HG03442 (cell line): Measurements from ENCODE around the gene RNU7-1.
A peak's percentile ranks its signal among the peaks of the same experiment; 100 is the strongest.

Source experiments
- ATAC-seq: cut with Tn5 transposase; IDR thresholded peaks from one replicate; pipeline ENCODE4 v1.9.1; 2021; ENCODE audit warnings: mild to moderate bottlenecking, moderate library complexity; ENCODE audit not compliant: unreplicated experiment

Gene RNU7-1

DNA sequence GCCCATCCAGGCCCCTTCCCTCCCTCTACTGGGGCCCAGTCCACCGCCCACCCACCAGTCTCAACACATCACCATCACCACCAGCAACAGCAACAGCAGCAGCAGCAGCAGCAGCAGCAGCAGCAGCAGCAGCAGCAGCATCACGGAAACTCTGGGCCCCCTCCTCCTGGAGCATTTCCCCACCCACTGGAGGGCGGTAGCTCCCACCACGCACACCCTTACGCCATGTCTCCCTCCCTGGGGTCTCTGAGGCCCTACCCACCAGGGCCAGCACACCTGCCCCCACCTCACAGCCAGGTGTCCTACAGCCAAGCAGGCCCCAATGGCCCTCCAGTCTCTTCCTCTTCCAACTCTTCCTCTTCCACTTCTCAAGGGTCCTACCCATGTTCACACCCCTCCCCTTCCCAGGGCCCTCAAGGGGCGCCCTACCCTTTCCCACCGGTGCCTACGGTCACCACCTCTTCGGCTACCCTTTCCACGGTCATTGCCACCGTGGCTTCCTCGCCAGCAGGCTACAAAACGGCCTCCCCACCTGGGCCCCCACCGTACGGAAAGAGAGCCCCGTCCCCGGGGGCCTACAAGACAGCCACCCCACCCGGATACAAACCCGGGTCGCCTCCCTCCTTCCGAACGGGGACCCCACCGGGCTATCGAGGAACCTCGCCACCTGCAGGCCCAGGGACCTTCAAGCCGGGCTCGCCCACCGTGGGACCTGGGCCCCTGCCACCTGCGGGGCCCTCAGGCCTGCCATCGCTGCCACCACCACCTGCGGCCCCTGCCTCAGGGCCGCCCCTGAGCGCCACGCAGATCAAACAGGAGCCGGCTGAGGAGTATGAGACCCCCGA, 6.8 kb upstream of the RNU7-1 start:
- ATAC-seq: peak; percentile 1

- peak; percentile 88 for ATAC-seq
These were observed 5.9 kb upstream of the RNU7-1 start for GRCh38 chr12:6937481-6938352.

GRCh38 chr12:6938353-6939190, 5.0 kb upstream of the RNU7-1 start:
- no peak for ATAC-seq

DNA sequence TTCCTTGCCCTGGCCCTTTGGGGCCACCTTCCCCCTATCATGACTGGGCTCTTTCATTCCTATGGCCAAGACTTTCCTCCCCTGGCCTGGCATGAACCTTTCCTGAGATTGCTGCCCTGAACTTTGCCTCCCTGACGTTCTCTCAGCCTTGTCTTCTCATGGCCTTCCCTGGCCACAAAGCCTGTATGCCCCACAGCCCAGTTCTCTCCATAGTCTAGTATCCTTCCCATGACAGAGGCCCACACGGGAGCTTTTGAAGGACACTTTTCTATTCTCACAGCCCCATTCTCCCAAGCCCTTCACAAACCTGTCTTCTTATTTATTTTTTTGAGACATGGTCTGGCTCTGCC, 4.5 kb upstream of the RNU7-1 start:
- no peak for ATAC-seq

- no peak for ATAC-seq
These were observed 2.3 kb upstream of the RNU7-1 start for GRCh38 chr12:6941267-6941666.

DNA sequence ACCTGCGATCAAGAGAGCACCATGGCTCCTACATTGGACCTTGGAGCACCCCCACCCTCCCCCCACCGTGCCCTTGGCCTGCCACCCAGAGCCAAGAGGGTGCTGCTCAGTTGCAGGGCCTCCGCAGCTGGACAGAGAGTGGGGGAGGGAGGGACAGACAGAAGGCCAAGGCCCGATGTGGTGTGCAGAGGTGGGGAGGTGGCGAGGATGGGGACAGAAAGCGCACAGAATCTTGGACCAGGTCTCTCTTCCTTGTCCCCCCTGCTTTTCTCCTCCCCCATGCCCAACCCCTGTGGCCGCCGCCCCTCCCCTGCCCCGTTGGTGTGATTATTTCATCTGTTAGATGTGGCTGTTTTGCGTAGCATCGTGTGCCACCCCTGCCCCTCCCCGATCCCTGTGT, 1.8 kb upstream of the RNU7-1 start:
- ATAC-seq: no peak

GRCh38 chr12:6942331-6942665, 1.3 kb upstream of the RNU7-1 start:
- ATAC-seq: no peak

GRCh38 chr12:6943389-6943721, 261 bp upstream of the RNU7-1 start:
- peak; percentile 21 for ATAC-seq

- peak; percentile 34 for ATAC-seq
These were observed 968 bp downstream of the RNU7-1 start for GRCh38 chr12:6944381-6945186.

DNA sequence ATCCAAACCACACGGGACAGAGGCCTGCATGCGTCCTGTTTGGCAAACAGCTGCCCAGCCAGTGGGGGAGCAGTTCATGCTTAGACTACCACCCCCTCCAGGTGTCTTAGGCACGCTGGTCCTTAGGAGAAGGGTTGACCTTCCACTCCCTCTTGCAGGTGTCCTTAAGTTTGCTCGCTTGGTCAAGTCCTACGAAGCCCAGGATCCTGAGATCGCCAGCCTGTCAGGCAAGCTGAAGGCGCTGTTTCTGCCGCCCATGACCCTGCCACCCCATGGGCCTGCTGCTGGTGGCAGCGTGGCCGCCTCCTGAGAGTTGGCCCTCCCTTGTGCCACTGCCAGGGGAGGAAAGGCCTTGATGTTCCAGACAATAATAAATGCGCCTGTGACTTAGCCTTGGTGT, 2.0 kb downstream of the RNU7-1 start:
- no peak for ATAC-seq

DNA sequence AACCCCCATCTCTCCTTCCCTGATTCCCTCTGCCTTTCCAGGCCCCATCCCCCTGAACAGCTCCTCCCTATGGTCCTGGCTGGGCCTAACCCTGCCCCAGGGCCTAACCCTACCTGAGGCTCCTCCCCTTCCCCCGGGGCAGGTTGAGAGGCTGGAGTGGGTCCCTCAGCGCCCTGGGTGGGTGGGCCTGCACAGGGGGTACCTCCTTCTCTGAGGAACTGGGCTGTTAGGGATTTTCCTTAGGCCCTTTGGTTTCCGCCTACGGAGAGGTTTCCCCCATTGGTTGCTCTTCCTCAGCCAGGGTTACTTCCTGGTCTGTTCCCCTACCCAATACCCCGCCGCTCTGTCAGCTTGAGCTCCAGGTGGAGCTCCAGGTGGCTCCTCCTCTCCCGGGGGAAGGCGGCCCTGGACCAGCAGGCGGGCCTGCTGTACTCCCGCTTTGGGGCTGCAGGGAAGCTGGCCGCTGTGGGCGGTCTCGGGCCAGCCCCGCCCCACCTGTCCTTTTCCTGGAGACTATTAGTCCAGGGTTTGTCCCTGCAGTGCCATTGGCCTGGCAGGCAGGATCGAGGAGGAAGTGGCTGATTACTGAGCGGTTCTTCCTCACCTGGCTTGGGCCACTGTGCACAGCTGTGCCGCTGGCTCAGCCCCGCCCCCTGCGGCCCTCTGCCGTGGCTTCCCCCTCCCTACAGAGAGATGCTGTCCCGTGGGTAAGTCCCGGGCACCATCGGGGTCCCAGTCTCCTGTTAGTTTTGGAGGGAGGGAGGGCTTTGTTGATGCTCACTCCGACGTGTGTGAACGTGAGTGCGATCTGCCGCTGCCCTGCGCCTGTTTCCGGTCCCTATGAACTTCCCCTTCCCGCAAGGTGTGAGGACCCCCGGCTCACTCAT, 2.7 kb downstream of the RNU7-1 start:
- ATAC-seq: no peak

DNA sequence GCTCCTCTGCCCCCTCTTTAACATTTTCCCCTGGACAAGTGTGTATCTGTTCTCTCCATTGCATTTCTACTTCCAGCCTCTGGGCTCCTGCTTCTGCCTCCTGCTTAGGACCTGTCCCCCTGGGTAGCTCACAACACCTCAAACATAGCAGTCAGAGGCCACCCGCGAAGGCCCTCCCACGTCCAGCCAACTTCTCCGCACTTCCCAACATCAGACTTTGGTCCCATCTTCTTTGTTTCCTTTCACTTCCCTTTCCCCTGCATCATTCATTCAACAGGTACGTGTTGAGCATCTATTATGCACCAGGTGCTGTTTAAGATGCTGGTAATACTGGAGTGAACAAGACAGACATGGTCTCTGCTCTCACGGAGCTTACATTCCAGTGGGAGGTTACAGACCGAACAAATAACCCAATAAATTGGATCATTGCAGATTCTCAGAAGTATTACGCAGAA, 3.3 kb downstream of the RNU7-1 start:
- no peak for ATAC-seq

- no peak for ATAC-seq
These were observed 4.0 kb downstream of the RNU7-1 start for GRCh38 chr12:6947615-6948014.

DNA sequence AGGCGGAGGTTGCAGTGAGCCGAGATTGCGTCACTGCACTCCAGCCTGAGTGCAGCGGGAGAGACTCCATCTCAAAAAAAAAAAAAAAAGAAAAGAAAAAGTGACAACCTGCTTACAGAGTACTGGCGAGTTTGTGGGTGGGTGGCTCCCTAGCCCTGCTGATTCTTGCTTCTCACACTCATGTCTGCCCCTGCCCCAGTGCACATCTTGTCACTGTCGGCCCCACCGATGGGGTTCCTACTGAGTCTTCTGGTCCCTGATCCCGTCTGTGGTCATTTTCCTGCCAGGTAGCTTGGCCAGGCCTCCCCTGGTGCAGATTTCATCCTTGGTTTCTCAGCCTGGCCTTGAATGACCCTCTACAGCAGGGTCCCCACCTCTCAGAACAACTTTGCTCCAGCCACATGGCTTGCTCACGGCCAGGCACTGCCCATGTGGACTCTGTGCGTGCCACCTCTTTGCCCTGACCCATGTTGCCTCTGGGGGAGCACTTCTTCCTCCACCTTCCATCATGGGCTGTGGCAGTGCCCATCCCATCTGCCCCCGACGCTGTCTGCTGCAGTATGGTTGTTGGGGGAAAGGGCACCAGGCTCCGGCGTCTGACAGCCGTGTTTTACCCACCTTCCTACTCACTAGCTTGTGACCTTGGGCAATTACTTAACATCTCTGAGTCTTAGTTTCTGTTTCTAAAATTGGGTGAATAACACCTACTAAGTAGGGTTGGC, 5.4 kb downstream of the RNU7-1 start:
- no peak for ATAC-seq

GRCh38 chr12:6950401-6950801, 6.8 kb downstream of the RNU7-1 start:
- no peak for ATAC-seq

DNA sequence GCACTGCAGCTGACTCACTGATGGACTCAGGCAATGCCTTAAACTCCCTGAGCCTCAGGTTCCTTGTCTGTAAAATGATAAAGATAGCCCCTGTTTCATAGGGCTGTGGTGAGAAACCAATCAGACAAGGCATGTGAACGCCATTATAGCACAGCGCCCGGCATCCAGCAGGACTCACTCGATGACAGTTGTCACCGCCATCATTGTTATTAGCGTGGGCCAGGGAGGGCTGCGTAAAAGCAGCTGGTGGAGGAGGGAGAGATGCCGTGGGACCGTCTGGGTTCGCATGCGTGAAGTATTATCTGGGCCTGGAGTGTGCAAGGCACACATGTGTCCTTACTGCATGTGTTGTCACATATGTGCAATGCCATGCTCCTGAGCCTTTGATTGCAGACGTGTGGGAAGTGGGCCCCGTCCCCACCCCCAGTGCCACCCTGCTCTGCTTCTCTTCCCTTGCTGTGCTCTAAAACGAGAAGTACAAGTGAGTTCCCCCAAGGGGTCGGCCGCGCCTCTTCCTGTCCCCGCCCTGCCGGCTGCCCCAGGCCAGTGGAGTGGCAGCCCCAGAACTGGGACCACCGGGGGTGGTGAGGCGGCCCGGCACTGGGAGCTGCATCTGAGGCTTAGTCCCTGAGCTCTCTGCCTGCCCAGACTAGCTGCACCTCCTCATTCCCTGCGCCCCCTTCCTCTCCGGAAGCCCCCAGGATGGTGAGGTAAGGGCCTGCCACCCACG, 7.4 kb downstream of the RNU7-1 start, which contains the start of gene PTPN6:
Gene PTPN6 (plus strand): TSS at position 546 of the 730 bp plus-strand sequence. CDS start 157 bp downstream, at position 703.
- ATAC-seq: no peak

GRCh38 chr12:6951551-6952120, 8.0 kb downstream of the RNU7-1 start:
- no peak for ATAC-seq
